ENCODE results near the gene HCRTR1.
A peak's percentile ranks its signal among the peaks of the same experiment; 100 is the strongest.

Gene HCRTR1

GRCh38 chr1:31627301-31627929 lies 9.9 kb downstream of the HCRTR1 start:
- no peak for DNase-seq

- no peak for DNase-seq
These were observed 10.6 kb downstream of the HCRTR1 start for GRCh38 chr1:31627930-31628559.

- DNase-seq, result no peak
These were observed 11.6 kb downstream of the HCRTR1 start for GRCh38 chr1:31628931-31629556.

- no peak for DNase-seq
These were observed 15.2 kb downstream of the HCRTR1 start for GRCh38 chr1:31632649-31633048.

- DNase-seq, result peak; percentile 76
These were observed 15.6 kb downstream of the HCRTR1 start for GRCh38 chr1:31633117-31633516.

- no peak for DNase-seq
These were observed 20.6 kb downstream of the HCRTR1 start for GRCh38 chr1:31637915-31638673.

- DNase-seq, result no peak
These were observed 22.1 kb downstream of the HCRTR1 start for GRCh38 chr1:31639543-31639942.

GRCh38 chr1:31640179-31640578 lies 22.7 kb downstream of the HCRTR1 start:
- DNase-seq, result no peak

GRCh38 chr1:31640964-31641363 lies 23.5 kb downstream of the HCRTR1 start:
- DNase-seq, result no peak

- no peak for DNase-seq
These were observed 24.9 kb downstream of the HCRTR1 start for GRCh38 chr1:31642366-31642765.

- no peak for DNase-seq
These were observed 25.4 kb downstream of the HCRTR1 start for GRCh38 chr1:31642897-31643296.

- DNase-seq, result no peak
These were observed 26.6 kb downstream of the HCRTR1 start for GRCh38 chr1:31643976-31644559.

GRCh38 chr1:31644560-31645273 lies 27.2 kb downstream of the HCRTR1 start, which contains the start of gene PEF1:
TSS of gene PEF1 (minus strand) at chr1:31644876. CDS start at chr1:31644864, 12 bp downstream.
- DNase-seq, result peak; percentile 100

- no peak for DNase-seq
These were observed 27.7 kb downstream of the HCRTR1 start for GRCh38 chr1:31645274-31645568.

GRCh38 chr1:31646259-31646960 lies 28.9 kb downstream of the HCRTR1 start:
- no peak for DNase-seq

GRCh38 chr1:31647106-31647505 lies 29.6 kb downstream of the HCRTR1 start:
- DNase-seq, result no peak

- DNase-seq, result peak; percentile 78
These were observed 30.7 kb downstream of the HCRTR1 start for GRCh38 chr1:31648190-31648589.

GRCh38 chr1:31648641-31649357 lies 31.3 kb downstream of the HCRTR1 start:
- DNase-seq, result no peak

GRCh38 chr1:31650161-31651088 lies 32.9 kb downstream of the HCRTR1 start:
- no peak for DNase-seq

GRCh38 chr1:31651089-31651420 lies 33.6 kb downstream of the HCRTR1 start:
- no peak for DNase-seq
